Ishikawa (cell line): ENCODE results near the gene TPCN2.

Experiments used
- CEBPB ChIP-seq: IDR thresholded peaks from 2 replicates; pipeline ENCODE4 v1.6.1; 2012
- CREB1 ChIP-seq: IDR thresholded peaks from 2 replicates; pipeline ENCODE4 v1.6.1; 2012; ENCODE audit warnings: low read depth
- EGR1 ChIP-seq: IDR thresholded peaks from 2 replicates; pipeline ENCODE4 v1.6.1; 2012
- EP300 ChIP-seq: IDR thresholded peaks from 2 replicates; pipeline ENCODE4 v1.6.1; 2012; ENCODE audit warnings: borderline replicate concordance
- FOXM1 ChIP-seq: IDR thresholded peaks from 2 replicates; pipeline ENCODE4 v1.6.1; 2012; ENCODE audit warnings: low read depth, borderline replicate concordance
- MAX ChIP-seq: IDR thresholded peaks from 2 replicates; pipeline ENCODE4 v1.6.1; 2012
- NFIC ChIP-seq: IDR thresholded peaks from 2 replicates; pipeline ENCODE4 v1.6.1; 2012
- RAD21 ChIP-seq: IDR thresholded peaks from 2 replicates; pipeline ENCODE4 v1.6.1; 2012; ENCODE audit warnings: low read depth
- REST ChIP-seq: IDR thresholded peaks from 2 replicates; pipeline ENCODE4 v1.6.1; 2012; ENCODE audit warnings: low read depth, mild to moderate bottlenecking
- TAF1 ChIP-seq: IDR thresholded peaks from 2 replicates; pipeline ENCODE4 v1.6.1; 2012; ENCODE audit warnings: low read depth, mild to moderate bottlenecking
- TCF12 ChIP-seq: IDR thresholded peaks from 2 replicates; pipeline ENCODE4 v1.6.1; 2012; ENCODE audit warnings: low read depth
- TEAD4 ChIP-seq: IDR thresholded peaks from 2 replicates; pipeline ENCODE4 v1.6.1; 2012
- USF1 ChIP-seq: IDR thresholded peaks from 2 replicates; pipeline ENCODE4 v1.6.1; 2012
- YY1 ChIP-seq: IDR thresholded peaks from 2 replicates; pipeline ENCODE4 v1.6.1; 2012; ENCODE audit warnings: low read depth
- ZBTB7A ChIP-seq: IDR thresholded peaks from 2 replicates; pipeline ENCODE4 v1.6.1; 2012; ENCODE audit warnings: low read depth

The TPCN2 gene

GRCh38 chr11:69115586-69116560, 67.1 kb downstream of the TPCN2 start:
- TF ChIP-seq CEBPB (peak; percentile 20; the same call in 1 of the 2 replicates), FOXM1 (peak; percentile 89), CREB1 (no peak), TEAD4 (peak; percentile 91), YY1 (no peak), MAX (peak; percentile 92), USF1 (peak; percentile 83), REST (no peak), ZBTB7A (no peak), EP300 (peak; percentile 94), TAF1 (peak; percentile 60; the same call in 1 of the 2 replicates), EGR1 (no peak), RAD21 (peak; percentile 15; the same call in 1 of the 2 replicates), TCF12 (peak; percentile 97), NFIC (peak; percentile 96)

- TF ChIP-seq TCF12, result no peak
- no peak for TF ChIP-seq FOXM1
- TF ChIP-seq EP300, result no peak
- TF ChIP-seq YY1, result no peak
- TF ChIP-seq NFIC, result no peak
- TF ChIP-seq TEAD4, result no peak
- no peak for TF ChIP-seq REST
- no peak for TF ChIP-seq CREB1
- TF ChIP-seq ZBTB7A, result no peak
- TF ChIP-seq EGR1, result no peak
- TF ChIP-seq TAF1, result no peak
- TF ChIP-seq RAD21, result no peak
- TF ChIP-seq CEBPB, result no peak
- no peak for TF ChIP-seq USF1
- no peak for TF ChIP-seq MAX
These were observed 67.9 kb downstream of the TPCN2 start for GRCh38 chr11:69116671-69117070.

- TF ChIP-seq TCF12 (no peak), TEAD4 (peak; percentile 60; the same call in 1 of the 2 replicates), NFIC (no peak), EGR1 (no peak), TAF1 (no peak), CREB1 (no peak), REST (no peak), ZBTB7A (no peak), YY1 (no peak), MAX (peak; percentile 30; the same call in 1 of the 2 replicates), RAD21 (no peak), FOXM1 (no peak), EP300 (no peak)
These were observed 70.5 kb downstream of the TPCN2 start for GRCh38 chr11:69119190-69119589.
